Activated CD4-positive, alpha-beta T cell treated with anti-CD3 and anti-CD28 coated beads, Interleukin-10, Interleukin-2, amounts not matched to agents 100 ng/mL and 50 ng/mL, durations not matched to agents 16 hours and 8 hours (primary cell): ENCODE measurements around the gene GPR171.
"Not testable (repeated sequence)": the region's sequence is repeated elsewhere in the genome, so short reads cannot be mapped to it uniquely, and the experiment has no call there.

ENCODE experiments used
- DNase-seq: peaks from one replicate; pipeline ENCODE4 v3.0.0-alpha.2; 2020

The GPR171 gene, protein sequence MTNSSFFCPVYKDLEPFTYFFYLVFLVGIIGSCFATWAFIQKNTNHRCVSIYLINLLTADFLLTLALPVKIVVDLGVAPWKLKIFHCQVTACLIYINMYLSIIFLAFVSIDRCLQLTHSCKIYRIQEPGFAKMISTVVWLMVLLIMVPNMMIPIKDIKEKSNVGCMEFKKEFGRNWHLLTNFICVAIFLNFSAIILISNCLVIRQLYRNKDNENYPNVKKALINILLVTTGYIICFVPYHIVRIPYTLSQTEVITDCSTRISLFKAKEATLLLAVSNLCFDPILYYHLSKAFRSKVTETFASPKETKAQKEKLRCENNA

DNA sequence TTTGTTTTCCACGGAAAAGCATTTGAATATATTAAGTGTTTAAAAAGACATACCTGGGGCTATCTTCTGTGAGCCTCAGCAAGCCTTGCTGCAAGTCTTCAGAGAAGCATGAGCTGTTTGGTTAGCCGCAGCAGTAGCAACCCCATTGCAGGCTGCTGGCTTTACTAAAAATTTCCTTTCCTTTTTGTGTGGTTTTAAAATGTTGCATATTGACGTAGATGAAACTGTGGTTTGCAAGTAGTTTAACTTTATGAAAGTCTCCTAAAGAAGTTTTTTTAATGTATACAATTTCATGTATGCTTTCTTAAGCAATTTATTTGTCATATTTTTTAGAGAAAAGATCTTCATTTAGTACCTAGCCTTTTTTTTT lies at the start of gene GPR171:
GPR171 (minus strand) TSS at position 166 of the 370 bp plus-strand sequence. CDS start 3,830 bp downstream, outside the sequence.
- DNase-seq: peak; percentile 92

DNA sequence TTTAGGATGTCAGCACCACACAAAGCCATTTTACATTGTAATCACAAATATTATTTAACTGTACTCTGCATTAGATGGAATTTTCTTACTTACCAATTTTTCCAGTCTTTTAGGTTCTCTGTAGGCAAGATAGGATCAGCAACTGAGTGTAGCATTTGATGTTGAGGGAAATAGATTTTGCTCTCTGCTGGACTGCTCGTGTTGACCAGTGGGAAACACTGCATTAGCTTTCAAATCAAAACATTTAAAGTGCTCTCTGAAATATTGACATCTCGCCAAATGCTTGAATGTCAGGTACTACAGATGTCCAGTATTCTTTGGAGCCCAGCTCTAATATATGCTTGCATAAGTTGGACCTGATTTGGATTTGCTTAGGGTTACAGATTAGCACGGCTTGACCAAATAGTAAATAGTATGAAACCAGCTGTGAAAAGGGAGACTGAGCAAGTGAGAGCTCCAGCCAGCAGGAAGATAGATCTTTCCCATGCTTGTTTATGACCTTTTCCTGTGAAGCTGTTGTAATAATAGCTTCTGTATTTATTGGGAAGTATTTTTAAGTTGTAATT lies 45.8 kb upstream of the GPR171 start:
- DNase-seq: no peak

- not testable (repeated sequence) for DNase-seq
Measured at GRCh38 chr3:151242006-151242405, 39.0 kb upstream of the GPR171 start.

DNA sequence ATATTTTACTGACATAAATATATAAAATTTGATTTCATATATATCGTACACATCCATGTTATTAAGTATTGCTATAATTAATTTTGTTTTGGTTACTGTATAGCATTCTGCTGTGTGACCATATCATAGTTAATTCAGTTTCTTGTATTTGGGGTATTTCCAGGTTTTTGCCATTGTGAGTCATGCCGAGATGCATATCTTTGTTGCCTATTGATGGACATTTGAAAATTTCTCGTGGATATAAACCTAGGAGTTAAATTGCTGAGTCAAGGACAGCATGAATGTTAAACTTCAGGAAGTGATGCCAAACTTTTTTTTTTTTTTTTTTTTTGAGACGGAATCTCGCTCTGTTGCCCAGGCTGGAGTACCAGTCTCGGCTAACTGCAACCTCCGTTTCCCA lies 33.7 kb upstream of the GPR171 start:
- no peak for DNase-seq

- no peak for DNase-seq
Measured at GRCh38 chr3:151236316-151236715, 33.3 kb upstream of the GPR171 start.

- DNase-seq: no peak
Measured at GRCh38 chr3:151234825-151235224, 31.8 kb upstream of the GPR171 start.

DNA sequence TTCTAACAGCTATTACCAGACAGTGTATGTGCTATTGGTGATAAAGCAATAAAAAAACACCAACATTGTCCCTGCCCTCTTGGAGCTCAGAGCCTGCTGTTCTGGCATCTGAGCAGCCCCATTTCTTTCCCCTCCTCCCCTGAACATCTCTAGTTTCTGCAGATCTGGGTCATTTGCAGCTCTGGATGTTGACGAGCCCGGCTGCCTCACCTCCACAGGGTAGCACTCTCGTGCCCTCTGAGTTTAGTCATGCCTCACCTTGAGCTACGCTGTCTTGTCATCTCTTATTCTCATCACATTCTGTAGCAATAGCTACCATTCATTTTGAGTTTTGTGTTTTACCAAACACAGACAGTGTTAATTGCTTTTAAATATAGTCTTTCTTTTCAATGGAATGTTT lies 30.0 kb upstream of the GPR171 start:
- no peak for DNase-seq

DNA sequence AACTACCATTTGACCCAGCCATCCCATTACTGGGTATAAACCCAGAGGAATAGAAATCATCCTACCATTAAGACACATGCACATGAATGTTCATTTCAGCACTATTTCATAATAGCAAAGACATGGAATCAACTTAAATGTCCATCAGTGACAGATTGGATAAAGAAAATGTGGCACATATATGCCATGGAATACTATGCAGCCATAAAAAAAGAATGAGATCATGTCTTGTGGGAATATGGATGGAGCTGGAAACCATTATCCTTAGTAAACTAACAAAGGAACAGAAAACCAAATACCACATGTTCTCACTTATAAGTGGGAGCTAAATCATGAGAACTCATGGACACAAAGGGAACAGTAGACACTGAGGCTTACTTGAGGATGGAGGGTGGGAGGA lies 29.4 kb upstream of the GPR171 start:
- DNase-seq: not testable (repeated sequence)

- peak; percentile 46 for DNase-seq
Measured at GRCh38 chr3:151230646-151231045, 27.6 kb upstream of the GPR171 start.

DNA sequence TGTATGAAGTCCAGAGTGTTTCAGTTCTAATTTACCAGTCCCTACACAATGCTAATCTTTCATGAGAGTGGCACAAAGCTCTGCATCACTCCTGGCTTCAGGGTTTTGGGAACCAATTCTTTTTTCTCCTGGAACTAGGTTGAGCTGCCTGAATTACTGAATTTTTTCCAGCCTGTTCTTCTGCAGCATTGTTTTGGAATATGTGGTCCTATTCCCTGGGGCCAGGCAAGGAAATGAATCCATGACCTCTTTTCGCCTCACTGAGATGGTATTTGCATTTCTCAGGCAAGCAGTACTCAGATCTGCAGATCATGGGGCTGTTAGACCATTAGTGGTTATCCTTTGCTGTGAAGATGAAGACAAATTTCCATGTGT lies 25.6 kb upstream of the GPR171 start:
- DNase-seq: no peak

GRCh38 chr3:151227807-151228665 lies 25.0 kb upstream of the GPR171 start:
- peak; percentile 90 for DNase-seq

- DNase-seq: no peak
Measured at GRCh38 chr3:151227266-151227806, 24.3 kb upstream of the GPR171 start.

- no peak for DNase-seq
Measured at GRCh38 chr3:151226825-151227224, 23.8 kb upstream of the GPR171 start.

- DNase-seq: no peak
Measured at GRCh38 chr3:151226088-151226563, 23.1 kb upstream of the GPR171 start.

- DNase-seq: no peak
Measured at GRCh38 chr3:151225040-151225975, 22.3 kb upstream of the GPR171 start.

DNA sequence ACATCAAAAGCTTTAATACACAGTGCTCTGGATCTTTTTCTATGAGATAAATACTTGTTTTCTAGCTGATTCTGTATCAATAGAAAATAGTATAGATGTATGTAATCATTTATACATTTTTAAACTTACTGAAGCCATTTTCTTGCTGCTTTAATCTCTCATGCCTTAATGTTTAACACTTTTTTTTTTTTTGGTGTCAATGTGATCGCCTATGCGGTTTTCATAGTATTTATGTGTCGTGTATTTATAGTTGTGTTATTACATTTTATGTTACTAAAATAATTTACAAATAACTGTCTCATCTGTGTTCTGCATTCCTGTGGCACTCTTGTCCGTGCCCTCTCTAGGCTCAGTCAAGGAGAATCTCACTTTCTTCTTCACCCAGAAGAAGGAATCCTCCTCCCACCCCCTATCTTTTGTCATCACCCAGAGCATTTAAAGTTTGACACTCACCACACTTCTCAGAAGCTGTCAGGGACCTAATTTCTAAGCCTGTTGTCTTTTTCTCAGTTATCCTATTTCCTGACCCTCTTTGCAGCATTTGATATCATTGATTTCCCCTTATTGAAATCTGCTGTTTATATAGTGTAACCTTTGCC lies 21.4 kb upstream of the GPR171 start:
- no peak for DNase-seq

DNA sequence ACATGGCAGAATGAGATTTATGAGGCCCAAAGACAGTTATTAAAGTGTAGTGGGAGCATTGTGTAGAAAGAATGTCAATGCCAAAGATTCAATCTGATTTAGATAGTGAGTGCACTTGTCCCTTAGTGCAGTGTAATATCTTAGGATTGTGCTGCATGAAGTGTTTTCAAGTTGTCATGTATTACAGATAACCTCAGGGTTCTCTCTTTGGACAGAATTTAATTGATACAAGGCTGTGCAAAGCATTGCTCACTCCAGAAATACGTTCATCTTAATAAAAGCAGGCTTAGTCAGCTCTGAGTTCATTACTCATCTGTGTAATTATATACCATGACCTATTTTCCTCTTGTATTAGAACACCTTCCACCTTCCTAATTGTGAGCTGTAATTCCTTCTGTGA lies 16.0 kb upstream of the GPR171 start:
- DNase-seq: peak; percentile 44

DNA sequence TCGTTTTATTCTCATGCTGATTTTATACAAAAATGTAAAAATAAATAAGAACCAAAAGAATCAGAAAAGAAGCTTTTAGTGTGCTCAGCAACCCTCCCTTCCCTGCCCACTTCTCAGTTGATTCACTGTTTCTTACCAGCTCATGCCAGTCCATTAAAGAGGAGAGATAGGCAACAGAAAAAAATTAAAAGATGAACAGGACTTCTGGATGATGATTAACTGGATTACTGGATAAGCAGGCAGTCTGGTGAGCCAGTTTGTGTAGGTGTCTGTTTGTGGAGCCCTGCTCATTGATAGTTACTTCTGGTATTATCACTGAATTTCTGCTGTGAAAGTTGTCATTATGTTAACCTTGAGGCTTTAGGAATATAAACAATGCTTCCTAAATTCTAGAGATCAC lies 15.1 kb upstream of the GPR171 start:
- DNase-seq: no peak

- DNase-seq: no peak
Measured at GRCh38 chr3:151216641-151217607, 13.9 kb upstream of the GPR171 start.

DNA sequence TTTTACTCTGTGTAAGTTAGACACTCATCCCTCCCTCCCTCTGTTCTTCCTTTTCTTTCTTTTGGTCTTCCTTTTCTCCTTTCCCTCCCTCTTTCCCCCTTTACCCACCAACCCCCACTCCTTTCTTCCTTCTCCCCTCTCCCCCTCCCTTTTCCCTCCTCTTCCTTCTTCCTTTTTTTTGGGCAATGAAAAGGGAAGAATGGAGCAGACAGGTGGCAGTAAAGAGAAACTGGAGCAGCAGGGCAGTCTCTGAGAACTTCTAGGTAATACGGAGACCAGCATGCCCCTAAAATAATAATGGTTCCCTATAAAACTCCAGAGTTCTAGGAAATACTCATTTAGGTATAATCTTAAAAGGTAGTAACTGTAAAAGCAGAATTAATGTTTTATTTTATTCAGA lies 11.4 kb upstream of the GPR171 start:
- DNase-seq: no peak

DNA sequence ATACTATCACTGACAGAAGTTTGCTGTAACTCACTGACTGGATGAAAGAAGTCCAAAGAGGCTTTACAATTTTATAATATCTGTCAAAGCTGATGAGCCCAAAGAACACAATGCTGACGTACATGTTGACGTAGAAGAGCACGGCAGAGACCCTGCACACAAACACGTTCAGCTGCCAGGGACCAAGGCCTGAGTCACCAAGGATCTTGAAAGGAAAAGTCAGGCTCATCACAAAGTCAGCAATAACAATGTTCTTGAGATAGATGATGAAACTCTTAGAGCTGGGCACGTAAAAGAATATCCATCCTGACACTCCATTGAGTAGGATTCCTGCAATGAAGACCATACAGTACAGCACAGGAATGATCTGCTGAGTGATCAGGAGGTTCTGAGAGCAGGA lies 10.9 kb upstream of the GPR171 start:
- no peak for DNase-seq
